Stimulated activated CD4-positive, alpha-beta T cell treated with anti-CD3 and anti-CD28 coated beads, Interleukin-4, amount 100 ng/mL, for 1 hour (primary cell): ENCODE results near the gene DENND2A.
"Not testable (repeated sequence)": the region's sequence is repeated elsewhere in the genome, so short reads cannot be mapped to it uniquely, and the experiment has no call there.

ENCODE experiments used
- DNase-seq: peaks from one replicate; pipeline ENCODE4 v3.0.0-alpha.2; 2020

The DENND2A gene

GRCh38 chr7:140584195-140584851, 56.3 kb downstream of the DENND2A start:
- DNase-seq = no peak

- no peak for DNase-seq
These were observed 59.2 kb downstream of the DENND2A start for GRCh38 chr7:140581411-140581810.

DNA sequence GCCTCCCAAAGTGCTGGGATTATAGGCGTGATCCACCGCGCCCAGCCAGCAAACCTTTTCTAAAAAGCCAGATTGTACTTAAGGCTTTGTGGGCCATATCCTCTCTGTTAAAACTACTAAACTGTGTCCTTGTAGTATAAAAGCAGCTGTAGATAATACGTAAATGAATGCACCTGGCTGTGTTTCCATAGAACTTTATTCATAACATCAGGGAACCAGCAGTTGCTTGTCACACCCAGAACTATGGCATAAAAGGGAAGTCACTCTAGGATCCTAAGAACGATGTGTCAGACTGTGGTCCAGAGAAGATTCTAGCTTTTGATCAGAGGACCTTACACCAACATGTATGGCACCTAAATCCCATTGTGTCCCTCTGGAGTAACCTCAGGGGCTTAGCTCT, 63.0 kb downstream of the DENND2A start:
- no peak for DNase-seq

DNA sequence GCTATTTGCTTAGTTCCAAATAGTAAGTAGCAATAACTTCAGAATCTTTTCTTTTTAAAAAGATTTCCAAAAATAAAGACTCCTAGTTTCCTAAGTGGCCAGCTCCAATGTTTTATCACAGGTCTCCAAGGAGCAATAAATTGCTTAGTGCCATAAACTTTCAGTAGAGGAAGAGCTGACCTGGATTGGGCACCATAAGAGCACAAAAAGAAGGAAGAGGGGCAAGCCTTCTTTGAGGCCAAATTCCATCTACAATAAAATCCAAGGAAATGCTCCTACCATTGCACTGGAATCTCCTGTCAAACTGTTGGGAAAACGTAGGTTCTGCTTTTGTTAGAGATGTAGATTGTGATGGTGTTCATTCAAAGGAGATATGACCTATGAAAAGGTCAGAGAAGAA, 64.0 kb downstream of the DENND2A start:
- DNase-seq = no peak

GRCh38 chr7:140571538-140572122, 69.0 kb downstream of the DENND2A start:
- no peak for DNase-seq

- DNase-seq = no peak
These were observed 70.5 kb downstream of the DENND2A start for GRCh38 chr7:140570120-140570519.

DNA sequence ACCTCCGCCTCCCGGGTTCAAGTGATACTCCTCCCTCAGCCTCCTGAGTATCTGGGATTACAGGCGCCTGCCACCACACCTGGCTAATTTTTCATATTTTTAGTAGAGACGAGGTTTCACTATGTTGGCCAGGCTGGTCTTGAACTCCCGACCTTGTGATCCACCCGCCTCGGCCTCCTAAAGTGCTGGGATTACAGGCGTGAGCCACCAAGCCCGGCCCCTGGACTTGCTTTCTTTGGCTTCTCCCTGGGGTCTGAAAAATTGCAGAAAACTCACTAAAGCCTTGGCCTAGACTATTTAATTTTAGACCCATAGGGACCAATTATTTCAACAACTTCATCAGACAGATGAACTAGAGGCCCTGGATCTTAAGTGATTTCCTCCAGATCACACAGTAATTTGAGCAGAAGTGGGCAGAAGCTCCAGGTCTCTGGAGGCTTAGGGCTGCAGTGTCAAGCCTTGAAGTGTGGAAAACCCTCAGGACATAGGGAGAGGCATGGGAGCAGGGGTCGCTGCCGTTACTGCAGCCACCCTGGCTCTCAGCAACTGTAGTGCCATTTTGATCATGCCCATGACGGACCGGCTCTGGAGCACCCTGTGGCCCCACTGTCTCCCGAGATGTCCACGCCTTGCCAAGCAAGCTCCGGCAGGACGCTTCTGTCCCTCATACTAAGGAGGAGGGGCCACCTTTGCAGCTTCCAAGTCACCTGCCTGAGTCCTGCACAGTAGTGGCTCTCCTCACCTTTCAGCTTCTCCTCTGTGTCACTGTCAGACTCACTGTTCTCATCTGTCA, 72.4 kb downstream of the DENND2A start:
- no peak for DNase-seq

GRCh38 chr7:140566186-140566585, 74.4 kb downstream of the DENND2A start:
- not testable (repeated sequence) for DNase-seq

DNA sequence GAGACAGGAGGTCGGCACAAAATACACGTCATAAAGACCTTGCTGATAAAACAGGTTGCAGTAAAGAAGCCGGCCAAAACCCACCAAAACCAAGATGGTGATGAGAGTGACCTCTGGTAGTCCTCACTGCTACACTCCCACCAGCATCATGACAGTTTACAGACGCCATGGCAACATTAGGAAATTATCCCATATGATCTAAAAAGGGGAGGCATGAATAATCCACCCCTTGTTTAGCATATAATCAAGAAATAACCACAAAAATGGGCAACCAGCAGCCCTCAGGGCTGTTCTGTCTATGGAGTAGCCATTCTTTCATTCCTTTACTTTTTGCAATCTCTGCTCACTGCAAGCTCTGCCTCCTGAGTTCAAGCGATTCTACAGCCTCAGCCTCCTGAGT, 74.9 kb downstream of the DENND2A start:
- DNase-seq = not testable (repeated sequence)

- no peak for DNase-seq
These were observed 76.0 kb downstream of the DENND2A start for GRCh38 chr7:140564643-140565042.

DNA sequence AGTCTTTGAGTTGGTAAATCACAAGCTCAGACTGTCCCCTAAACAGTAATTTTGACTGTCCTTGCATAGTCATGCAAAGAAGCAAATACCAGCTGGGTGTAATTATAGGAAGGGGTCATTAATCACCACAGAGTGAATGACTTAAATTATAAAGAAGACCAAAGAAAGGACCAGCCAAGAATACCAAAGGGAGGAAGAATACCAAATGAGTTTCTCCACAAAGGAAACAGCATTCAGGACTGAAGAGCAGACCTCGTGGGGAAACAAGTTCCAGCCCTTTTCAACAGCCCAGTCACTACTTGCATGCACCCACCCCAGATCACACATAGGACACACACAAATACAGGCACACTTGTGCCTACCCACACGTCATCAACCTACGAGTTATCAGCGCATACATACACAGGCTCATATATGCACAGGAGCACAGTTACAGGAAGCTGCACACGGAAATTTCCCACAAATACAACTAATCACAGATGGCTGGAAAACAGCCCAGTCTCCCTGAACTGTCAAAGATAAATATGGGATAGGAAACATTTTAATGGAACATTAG, 77.6 kb downstream of the DENND2A start:
- no peak for DNase-seq

GRCh38 chr7:140559410-140559809, 81.2 kb downstream of the DENND2A start:
- no peak for DNase-seq

- DNase-seq = no peak
These were observed 82.6 kb downstream of the DENND2A start for GRCh38 chr7:140557809-140558518.

DNA sequence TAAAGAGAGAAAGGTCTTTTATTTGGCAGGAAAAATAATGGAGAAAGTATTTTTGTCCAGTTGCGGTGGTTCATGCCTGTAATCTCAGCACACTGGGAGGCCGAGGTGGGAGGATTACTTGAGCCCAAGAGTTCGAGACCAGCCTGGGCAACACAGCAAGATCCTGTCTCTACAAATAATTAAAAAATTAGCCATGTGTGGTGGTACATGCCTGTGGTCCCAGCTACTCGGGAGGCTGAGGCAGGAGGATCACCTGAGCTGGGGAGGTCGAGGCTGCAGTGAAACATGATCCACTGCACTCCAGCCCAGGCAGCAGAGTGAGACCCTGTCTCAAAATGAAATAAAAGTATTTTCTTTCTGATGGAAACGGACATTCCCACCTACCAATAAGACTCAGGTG, 83.5 kb downstream of the DENND2A start:
- no peak for DNase-seq

DNA sequence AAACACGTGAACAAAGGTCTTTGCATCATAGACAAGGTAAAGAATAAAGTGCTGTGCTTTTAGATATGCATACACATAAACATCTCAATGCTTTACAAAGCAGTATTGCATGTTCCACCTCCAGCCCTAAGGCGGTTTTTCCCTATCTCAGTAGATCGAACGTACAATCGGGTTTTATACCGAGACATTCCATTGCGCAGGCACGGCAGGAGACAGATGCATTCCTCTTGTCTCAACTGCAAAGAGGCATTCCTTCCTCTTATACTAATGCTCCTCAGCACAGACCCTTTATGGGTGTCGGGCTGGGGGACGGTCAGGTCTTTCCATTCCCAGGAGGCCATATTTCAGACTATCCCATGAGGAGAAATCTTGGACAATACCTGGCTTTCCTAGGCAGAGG, 87.4 kb downstream of the DENND2A start:
- not testable (repeated sequence) for DNase-seq

GRCh38 chr7:140552240-140552679, 88.4 kb downstream of the DENND2A start:
- DNase-seq = no peak

DNA sequence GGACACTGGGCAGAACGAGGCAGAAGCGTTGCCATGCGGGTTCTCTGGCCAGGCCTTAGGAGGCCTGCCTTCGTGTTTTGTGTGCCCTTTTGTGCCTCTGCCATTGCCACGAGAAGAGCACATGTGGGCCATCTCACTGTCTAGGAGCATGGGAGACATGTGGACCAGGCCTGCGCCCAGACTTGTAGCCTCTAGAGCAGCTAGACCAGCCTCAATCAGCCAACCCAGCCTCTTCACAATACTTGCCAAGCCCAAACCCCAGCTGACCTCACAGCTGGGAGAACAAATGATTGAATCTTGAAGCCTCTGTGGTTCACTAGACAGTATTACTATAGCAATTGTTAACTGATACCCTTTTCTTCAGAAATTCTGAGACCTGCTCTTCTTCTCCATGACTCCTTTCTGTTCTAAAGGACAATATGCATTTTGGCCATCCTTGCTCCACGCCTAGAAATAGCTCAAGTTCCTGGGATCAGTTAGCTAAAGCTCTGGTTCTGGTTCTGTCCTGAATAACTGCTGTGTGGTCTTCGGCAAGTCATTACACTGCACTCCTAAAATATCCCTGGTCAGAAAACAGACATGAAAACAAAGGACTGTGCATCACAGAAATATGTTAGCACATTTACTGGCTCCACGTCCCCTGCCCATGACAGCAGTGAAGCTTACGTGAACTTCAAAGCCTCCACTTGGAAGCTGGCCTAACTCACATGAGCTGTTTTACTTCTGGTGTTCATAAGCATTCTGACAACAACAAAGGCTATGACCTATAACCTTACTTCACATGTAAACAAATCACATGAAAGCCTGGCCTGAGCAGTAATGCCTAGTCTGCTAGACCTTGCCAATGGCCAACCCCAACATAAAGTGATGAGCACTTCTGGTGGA, 89.0 kb downstream of the DENND2A start:
- DNase-seq = no peak

DNA sequence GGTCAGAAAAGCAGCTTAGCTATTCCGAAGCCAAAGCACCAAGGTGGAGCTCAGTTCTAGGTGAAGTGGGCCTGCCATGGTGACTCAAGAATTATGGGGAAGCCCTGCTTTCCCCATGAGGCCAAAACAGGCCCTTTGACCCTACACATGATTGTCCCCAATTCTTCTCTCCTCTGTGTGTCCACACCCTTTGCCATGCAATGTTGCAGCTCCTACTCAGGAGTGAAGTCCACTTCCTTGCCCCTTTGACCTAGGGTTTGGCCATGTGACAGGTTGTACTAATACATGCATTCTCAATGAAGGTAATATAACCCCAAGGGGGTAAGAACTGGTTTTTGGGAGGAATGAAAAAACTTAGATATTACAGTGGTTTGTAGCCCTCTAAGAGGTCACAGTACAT, 93.7 kb downstream of the DENND2A start:
- no peak for DNase-seq

DNA sequence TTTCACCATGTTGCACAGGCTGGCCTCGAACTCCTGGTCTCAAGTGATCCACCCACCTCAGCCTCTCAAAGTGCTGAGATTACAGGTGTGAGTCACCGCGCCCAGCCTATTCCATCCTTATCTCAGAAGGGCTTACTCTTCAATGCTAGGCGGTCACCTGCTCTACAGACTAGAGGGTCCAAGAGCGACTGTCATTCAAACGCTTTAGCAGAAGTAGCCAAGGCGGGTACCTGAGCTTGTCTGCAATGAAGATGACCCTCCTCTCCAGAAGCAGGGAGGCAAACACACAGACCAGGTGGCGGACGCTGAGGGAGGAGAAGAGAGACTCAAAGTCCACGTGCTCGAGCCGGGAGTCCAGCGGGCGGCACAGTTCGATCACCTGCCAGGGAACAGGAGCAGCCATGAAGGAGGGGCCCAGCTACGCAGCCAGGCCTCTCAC, 96.2 kb downstream of the DENND2A start:
- DNase-seq = no peak

GRCh38 chr7:140542228-140542603, 98.4 kb downstream of the DENND2A start:
- DNase-seq = no peak

GRCh38 chr7:140541513-140542227, 98.9 kb downstream of the DENND2A start:
- no peak for DNase-seq

- no peak for DNase-seq
These were observed 99.5 kb downstream of the DENND2A start for GRCh38 chr7:140541176-140541512.
